HG03460 (cell line): ENCODE data around the gene TBC1D16.

Experiments
- ATAC-seq: cut with Tn5 transposase; IDR thresholded peaks from one replicate; pipeline ENCODE4 v1.9.1; 2021; ENCODE audit not compliant: unreplicated experiment

Gene TBC1D16

GRCh38 chr17:79952901-79953300, 82.8 kb downstream of the TBC1D16 start:
- ATAC-seq, result no peak

GRCh38 chr17:79952265-79952877, 83.3 kb downstream of the TBC1D16 start:
- ATAC-seq, result no peak

DNA sequence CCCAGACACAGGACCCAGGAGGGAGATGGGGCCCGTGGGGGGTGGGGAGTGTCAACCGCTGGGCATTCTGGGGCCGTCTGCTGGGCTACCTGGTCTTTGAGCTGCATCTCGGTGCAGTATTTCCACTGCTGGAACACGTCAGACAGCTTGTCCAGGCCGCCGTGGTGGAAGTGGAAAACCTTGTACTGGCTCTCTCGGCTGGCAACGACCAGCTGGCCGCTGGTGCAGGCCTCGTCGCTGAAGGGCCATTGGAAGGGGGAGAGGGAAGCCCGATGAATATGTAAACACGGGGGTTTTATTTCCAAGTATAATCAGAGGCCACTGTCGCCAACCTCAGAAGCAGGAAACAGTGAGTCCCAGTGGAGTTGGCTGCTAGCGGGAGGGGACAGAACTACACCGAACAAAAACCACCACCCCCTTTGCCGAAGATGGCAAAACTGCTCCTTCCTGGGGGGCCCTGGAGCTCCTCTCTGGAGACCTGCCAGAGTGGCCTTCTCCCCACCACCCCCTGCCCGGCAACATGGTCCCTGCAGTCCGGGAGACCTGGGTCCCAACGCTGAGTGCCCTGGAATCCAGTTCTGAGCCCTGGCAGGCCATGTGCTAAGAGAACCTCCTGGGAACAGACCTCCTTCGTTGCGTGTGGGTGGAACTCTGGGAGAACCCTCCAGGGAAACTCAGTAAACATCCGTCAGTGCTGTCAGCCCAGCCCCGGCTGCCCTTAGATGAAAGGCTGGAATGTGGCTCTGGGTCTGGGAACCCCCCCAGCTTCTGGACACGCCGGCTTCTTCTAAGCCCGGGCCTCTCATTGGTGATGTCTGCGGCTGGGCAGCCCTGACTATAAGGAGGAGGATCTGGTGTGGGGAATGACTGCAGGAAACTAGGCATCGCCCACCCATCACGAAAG, 84.1 kb downstream of the TBC1D16 start:
- ATAC-seq, result no peak

- no peak for ATAC-seq
Measured at GRCh38 chr17:79950751-79951150, 84.9 kb downstream of the TBC1D16 start.

GRCh38 chr17:79950306-79950705, 85.4 kb downstream of the TBC1D16 start:
- no peak for ATAC-seq

- ATAC-seq, result no peak
Measured at GRCh38 chr17:79949656-79950209, 85.9 kb downstream of the TBC1D16 start.

GRCh38 chr17:79948945-79949655, 86.6 kb downstream of the TBC1D16 start:
- no peak for ATAC-seq

DNA sequence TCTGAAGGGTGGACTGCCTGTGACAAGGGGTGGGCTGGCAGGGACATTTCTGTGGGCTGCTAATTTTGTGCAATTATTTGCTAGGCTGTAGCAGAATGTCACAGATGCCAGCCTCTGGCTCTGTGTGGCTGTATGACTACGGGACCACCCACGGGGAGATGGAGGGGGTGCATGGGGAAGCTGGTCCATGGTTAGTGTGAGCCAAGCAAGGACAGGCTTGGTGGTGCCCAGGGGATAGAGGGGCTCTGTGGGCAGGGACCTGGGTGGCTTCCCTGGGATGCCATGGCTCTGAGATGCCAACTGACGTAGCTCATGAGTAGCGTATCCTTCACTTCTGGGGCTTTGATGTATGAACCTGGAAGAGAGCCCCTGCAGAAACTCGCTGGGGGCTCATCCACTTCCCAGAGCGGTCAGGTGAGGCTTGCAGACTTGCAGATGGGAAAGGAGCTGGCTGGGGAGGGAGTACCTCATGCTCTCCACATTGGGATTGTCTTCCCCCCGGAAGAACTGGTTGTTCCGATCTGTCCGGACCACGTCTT, 87.2 kb downstream of the TBC1D16 start:
- no peak for ATAC-seq

- no peak for ATAC-seq
Measured at GRCh38 chr17:79947351-79948031, 88.2 kb downstream of the TBC1D16 start.

DNA sequence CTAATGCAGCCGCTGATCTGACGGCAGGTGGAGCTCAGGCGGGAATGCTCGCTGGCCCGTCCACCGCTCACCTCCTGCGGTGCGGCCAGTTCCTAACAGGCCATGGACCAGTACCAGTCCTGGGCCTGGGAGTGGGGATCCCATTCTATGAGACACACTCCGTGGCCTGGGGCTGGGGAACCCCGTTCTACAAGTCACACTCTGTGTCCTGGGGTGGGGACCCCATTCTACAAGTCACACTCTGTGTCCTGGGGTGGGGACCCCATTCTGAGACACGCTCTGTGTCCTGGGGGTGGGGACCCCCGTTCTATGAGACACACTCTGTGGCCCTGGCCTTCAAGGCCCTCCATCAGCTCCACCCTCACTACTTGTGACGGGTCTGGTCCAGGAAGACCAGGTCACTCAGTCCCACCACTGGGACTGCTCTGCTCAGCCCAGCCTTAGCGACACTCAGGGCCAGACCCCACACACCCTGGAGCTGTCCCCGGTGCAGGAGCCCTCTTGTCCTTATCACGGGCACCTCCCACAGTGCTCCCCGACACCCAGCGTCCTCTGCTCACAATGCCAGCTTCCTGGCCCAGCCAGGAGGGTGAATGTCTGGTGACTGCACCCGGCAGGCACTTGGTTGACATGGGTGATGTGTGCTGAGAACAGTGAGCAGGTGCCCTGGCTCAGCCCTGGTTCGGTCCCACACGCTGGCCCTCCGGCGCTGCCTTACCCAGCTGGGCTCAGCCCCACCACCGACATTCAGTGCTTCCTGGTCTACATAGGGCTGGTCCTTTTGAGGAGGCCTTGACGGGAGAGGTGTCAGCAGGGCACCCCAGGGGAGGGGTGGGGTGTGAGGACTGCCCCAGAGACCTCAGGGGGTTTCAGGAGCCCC, 89.1 kb downstream of the TBC1D16 start:
- no peak for ATAC-seq

- ATAC-seq, result no peak
Measured at GRCh38 chr17:79945591-79946255, 89.9 kb downstream of the TBC1D16 start.

DNA sequence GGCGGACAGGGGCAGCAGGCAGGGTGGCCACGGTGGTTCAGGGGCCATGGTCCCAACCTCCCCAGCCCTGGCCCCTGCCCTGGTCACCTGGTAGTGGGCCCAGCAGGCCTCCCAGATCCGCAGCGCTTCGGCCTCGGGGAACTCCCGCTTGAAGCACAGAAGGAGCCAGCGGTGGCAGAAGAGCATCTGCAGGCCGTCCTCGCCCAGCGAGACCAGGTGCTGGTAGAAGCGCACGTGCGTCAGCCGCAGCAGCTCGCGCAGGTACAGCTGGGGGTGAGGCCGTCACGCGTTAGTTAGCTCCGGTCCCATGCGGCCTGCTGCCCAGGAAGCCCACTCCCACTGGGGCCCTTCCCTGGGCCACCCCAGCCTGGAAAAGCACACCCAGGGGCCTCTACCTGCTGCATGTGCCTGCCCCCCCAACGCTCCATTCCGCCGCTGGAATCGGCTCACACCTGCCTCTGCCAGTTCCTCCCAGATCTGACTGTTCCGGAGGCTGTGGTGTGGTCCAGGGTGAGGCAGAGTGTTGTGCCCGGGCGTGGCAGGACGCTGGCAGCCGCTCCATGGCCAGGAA, 90.8 kb downstream of the TBC1D16 start:
- no peak for ATAC-seq

GRCh38 chr17:79944251-79944812, 91.3 kb downstream of the TBC1D16 start:
- no peak for ATAC-seq

GRCh38 chr17:79943347-79944241, 92.1 kb downstream of the TBC1D16 start:
- ATAC-seq, result no peak

- no peak for ATAC-seq
Measured at GRCh38 chr17:79942591-79943346, 92.9 kb downstream of the TBC1D16 start.

DNA sequence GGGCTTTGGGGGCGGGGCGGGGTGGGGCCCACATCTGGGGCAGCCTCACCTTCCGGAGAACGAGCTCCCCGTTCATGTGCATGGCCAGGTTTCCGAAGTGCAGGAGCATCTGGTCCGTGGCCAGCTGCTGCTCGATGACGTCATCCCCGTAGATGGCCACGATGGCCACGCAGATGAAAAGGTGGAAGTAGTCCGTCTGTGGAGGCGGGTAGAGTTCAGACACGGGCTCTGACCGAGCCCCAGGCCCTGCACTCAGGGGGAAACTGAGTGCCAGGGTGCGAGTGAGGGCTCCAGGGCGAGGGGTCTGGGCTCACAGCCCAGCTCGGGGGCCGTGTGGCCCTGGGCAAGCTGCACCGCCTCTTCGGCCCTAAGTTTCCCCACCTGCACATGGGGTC, 93.7 kb downstream of the TBC1D16 start:
- ATAC-seq, result no peak
